DOHH2 (cell line): ENCODE data around the gene TULP4.
"Not testable (repeated sequence)": the region's sequence is repeated elsewhere in the genome, so short reads cannot be mapped to it uniquely, and the experiment has no call there.

Experiments used
- H3F3A ChIP-seq: fragments of 200-600 bp; sonication (generic), shearing (Covaris generic); 2 replicates; pipeline ENCODE4 v1.6.0; 2016; ENCODE audit warnings: antibody characterized with exemption, mild to moderate bottlenecking; ENCODE audit not compliant: control insufficient read depth, insufficient read depth
- H3K27ac ChIP-seq: fragments of 200-600 bp; sonication (generic); 2 replicates; pipeline ENCODE4 v1.5.1; 2014; ENCODE audit warnings: low read depth, mild to moderate bottlenecking, low read length, moderate library complexity
- H3K27me3 ChIP-seq: fragments of 200-600 bp; sonication (generic); 2 replicates; pipeline ENCODE4 v1.6.1; 2014; ENCODE audit warnings: mild to moderate bottlenecking, low read length, mixed read lengths; ENCODE audit not compliant: control insufficient read depth
- H3K36me3 ChIP-seq: fragments of 200-600 bp; sonication (generic); 2 replicates; pipeline ENCODE4 v1.6.1; 2014; ENCODE audit warnings: mild to moderate bottlenecking, low read length, moderate library complexity, mixed read lengths; ENCODE audit not compliant: control insufficient read depth
- H3K4me1 ChIP-seq: fragments of 200-600 bp; sonication (generic); 2 replicates; pipeline ENCODE4 v1.6.1; 2014; ENCODE audit warnings: mild to moderate bottlenecking, low read length, mixed read lengths; ENCODE audit not compliant: control insufficient read depth
- H3K4me2 ChIP-seq: fragments of 200-600 bp; sonication (generic); 2 replicates; pipeline ENCODE4 v1.6.0; 2014; ENCODE audit warnings: mild to moderate bottlenecking, low read length, moderate library complexity
- H3K4me3 ChIP-seq: fragments of 200-600 bp; sonication (generic); 2 replicates; pipeline ENCODE4 v1.5.1; 2014; ENCODE audit warnings: mild to moderate bottlenecking, low read length, mixed read lengths
- H3K79me2 ChIP-seq: fragments of 200-600 bp; sonication (generic); 2 replicates; pipeline ENCODE4 v1.6.1; 2014; ENCODE audit warnings: mild to moderate bottlenecking, low read length, mixed read lengths; ENCODE audit not compliant: control insufficient read depth
- H3K9me2 ChIP-seq: fragments of 200-600 bp; sonication (generic); replicated peaks from 2 replicates; pipeline ENCODE4 v1.6.1; 2014; ENCODE audit warnings: mild to moderate bottlenecking, low read length, mixed read lengths; ENCODE audit not compliant: control insufficient read depth
- H3K9me3 ChIP-seq: fragments of 200-600 bp; sonication (generic); 2 replicates; pipeline ENCODE4 v1.6.1; 2014; ENCODE audit warnings: antibody characterized with exemption, low read length, mixed read lengths; ENCODE audit not compliant: control insufficient read depth, insufficient read depth
- H4K20me1 ChIP-seq: fragments of 200-600 bp; sonication (generic); 2 replicates; pipeline ENCODE4 v1.6.0; 2014; ENCODE audit warnings: low read depth, mild to moderate bottlenecking, antibody characterized with exemption, low read length, moderate library complexity; ENCODE audit not compliant: control insufficient read depth, insufficient read depth
- CTCF ChIP-seq: fragments of 200-600 bp; sonication (generic); IDR thresholded peaks from one replicate; pipeline ENCODE4 v1.5.1; 2014; ENCODE audit warnings: antibody characterized with exemption, mild to moderate bottlenecking, low read depth, low read length; ENCODE audit not compliant: poor library complexity, severe bottlenecking
- EZH2phosphoT487 ChIP-seq: fragments of 200-600 bp; sonication (generic); IDR thresholded peaks from 2 replicates; pipeline ENCODE4 v1.6.1; 2017; ENCODE audit warnings: borderline replicate concordance, mild to moderate bottlenecking, antibody characterized with exemption, low read length, moderate library complexity, mixed read lengths

Gene TULP4

GRCh38 chr6:158292016-158292415 lies 20.2 kb upstream of the TULP4 start:
- H3K4me3 ChIP-seq, result peak overlapping the region; percentile 68
- H3K27me3 ChIP-seq, result no peaks in the 10 kb centered on the region
- peak overlapping the region; percentile 82 for H3K4me2 ChIP-seq
- H4K20me1 ChIP-seq, result no peaks in the 10 kb centered on the region
- H3F3A ChIP-seq, result peaks cover 23% of the 10 kb centered on the region
- TF ChIP-seq EZH2phosphoT487 (no peak), CTCF (no peak)
- peaks cover 78% of the 10 kb centered on the region for H3K4me1 ChIP-seq
- peaks cover 5% of the 10 kb centered on the region; the same call in 1 of the 2 replicates for H3K9me3 ChIP-seq
- peak overlapping the region; percentile 95 for H3K27ac ChIP-seq
- H3K36me3 ChIP-seq, result peaks cover 27% of the 10 kb centered on the region
- no peaks in the 10 kb centered on the region for H3K9me2 ChIP-seq
- peaks cover 70% of the 10 kb centered on the region for H3K79me2 ChIP-seq

DNA sequence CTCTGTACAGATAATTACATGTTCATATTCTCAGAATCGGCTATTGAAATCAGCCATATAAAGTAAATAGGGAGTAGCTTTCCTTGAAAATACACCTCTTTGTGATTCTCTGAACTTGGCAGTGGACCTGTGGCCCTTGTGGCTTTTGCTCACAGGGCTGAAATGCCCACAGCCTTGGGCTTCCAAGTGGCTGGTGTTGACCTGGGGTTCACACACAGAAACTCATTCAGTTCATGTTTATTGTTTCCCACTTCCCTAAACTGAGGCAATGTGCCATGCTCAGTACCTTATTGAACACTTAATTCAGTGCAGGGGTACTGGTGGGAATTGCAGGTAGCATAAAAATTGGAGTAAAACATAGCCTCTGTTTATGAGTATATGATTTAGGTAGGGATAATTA lies 19.1 kb upstream of the TULP4 start:
- peak overlapping the region; percentile 82 for H3K4me2 ChIP-seq
- H3K36me3 ChIP-seq, result peaks cover 26% of the 10 kb centered on the region
- no peaks in the 10 kb centered on the region for H3K9me2 ChIP-seq
- peaks cover 60% of the 10 kb centered on the region for H3K79me2 ChIP-seq
- peaks cover 7% of the 10 kb centered on the region; the same call in 1 of the 2 replicates for H3K9me3 ChIP-seq
- peak overlapping the region; percentile 95 for H3K27ac ChIP-seq
- H3K4me1 ChIP-seq, result peaks cover 67% of the 10 kb centered on the region
- TF ChIP-seq CTCF, result no peak
- H3K4me3 ChIP-seq, result peak overlapping the region; percentile 68
- H3K27me3 ChIP-seq, result no peaks in the 10 kb centered on the region
- peaks cover 23% of the 10 kb centered on the region for H3F3A ChIP-seq
- no peaks in the 10 kb centered on the region for H4K20me1 ChIP-seq

DNA sequence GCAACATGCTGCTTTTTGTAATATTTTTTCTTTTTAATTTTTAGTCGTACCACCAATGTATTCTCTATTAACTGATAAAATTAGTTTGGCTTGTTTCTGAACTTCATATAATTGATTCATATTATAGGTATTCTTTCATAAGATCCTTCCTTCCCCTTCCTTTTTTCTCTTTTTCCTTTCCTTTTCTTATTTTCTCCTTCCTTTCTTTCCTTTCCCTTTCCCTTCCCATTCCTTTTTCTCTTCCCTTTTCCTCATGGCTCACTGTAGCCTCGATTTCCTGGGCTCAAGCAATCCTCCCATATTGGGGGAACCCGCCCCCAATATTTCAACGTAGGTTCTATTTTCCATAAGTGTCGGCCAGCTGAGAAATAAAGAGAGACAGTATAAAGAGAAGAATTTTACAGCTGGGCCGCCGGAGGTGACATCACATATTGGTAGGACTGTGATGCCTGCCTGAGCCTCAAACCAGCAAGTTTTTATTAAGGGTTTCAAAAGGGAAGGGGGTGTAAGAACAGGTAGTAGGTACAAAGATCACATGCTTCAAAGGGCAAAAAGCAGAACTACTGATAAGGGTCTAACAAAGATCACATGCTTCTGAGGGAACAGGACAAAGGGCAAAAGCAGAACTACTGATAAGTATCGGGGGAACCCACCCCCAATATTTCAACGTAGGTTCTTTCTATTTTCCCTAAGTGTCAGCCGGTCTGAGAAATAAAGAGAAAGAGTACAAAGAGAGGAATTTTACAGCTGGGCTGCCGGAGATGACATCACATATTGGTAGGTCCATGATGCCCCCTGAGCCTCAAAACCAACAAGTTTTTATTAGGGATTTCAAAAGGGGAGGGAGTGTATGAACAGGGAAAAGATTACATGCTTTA lies 16.1 kb upstream of the TULP4 start:
- Histone ChIP-seq H3K36me3 (peaks cover 27% of the 10 kb centered on the region), H3K79me2 (peaks cover 39% of the 10 kb centered on the region), H3K4me1 (peaks cover 40% of the 10 kb centered on the region)
- not testable (repeated sequence) for H3K4me2 ChIP-seq, H3K9me3 ChIP-seq, H4K20me1 ChIP-seq, H3K27ac ChIP-seq, H3K9me2 ChIP-seq, H3K27me3 ChIP-seq, H3F3A ChIP-seq, H3K4me3 ChIP-seq

- not testable (repeated sequence) for H3K9me3 ChIP-seq, H3K4me3 ChIP-seq, H4K20me1 ChIP-seq, H3K9me2 ChIP-seq, H3K27ac ChIP-seq, H3K27me3 ChIP-seq, H3F3A ChIP-seq, H3K4me2 ChIP-seq
- H3K79me2 ChIP-seq, result peaks cover 32% of the 10 kb centered on the region
- H3K4me1 ChIP-seq, result peaks cover 33% of the 10 kb centered on the region
- peaks cover 27% of the 10 kb centered on the region for H3K36me3 ChIP-seq
These were observed 15.4 kb upstream of the TULP4 start for GRCh38 chr6:158296854-158297324.

DNA sequence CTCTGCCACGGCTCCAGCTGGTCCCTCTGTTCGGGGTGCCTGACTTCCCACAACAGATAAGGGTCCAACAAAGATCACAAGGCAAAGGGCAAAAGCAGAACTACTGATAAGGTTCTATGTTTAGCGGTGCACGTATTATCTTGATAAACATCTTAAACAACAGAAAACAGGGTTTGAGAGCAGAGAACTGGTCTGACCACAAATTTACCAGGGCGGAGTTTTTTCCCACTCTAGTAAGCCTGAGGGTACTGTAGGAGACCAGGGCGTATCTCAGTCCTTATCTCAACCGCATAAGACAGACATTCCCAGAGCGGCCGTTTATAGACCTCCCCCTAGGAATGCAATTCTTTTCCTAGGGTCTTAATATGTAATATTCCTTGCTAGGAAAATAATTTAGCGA lies 14.6 kb upstream of the TULP4 start:
- H3K4me1 ChIP-seq, result peaks cover 25% of the 10 kb centered on the region
- not testable (repeated sequence) for H3K27me3 ChIP-seq, H3F3A ChIP-seq, H3K4me3 ChIP-seq, H3K9me2 ChIP-seq, H3K9me3 ChIP-seq, H3K27ac ChIP-seq, H4K20me1 ChIP-seq, H3K4me2 ChIP-seq
- peaks cover 27% of the 10 kb centered on the region for H3K36me3 ChIP-seq
- H3K79me2 ChIP-seq, result peaks cover 25% of the 10 kb centered on the region

DNA sequence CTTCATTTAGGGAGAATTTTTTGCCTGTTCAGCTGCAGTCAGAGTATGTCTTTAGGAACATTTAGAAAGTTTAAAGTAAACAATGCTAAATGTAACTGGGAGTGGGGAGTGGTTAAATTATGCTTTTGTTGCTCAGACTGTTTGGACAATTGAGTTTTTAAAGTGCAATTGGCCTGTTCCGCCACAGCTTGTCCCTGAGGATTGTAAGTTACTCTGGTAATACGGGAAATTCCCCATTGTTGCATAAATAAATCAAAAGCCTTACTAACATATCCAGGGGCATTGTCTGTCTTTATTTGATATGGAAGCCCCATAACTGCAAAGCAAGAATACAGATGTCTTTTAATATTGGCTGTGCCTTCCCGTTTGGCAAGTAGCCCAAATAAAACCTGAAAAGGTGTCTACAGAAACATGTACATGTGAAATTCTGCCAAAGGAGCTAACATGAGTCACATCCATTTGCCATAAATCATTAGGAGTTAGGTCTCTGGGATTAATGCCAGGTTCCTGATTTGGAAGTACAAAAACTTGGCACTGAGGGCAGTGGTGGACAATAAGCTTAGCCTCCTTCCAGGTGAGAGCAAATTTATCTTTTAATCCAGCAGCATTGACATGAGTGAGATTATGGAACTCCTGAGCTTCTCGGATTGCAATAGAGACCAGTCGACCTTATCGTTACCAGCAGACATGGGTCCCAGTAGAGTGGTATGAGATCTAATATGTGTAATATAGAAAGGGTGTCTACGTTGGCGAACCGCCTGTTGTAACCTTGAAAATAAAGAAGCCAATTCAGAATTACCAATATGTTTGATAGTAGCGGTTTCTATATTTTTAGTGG lies 11.7 kb upstream of the TULP4 start:
- not testable (repeated sequence) for H3K4me3 ChIP-seq, H3K4me1 ChIP-seq, H4K20me1 ChIP-seq, H3K79me2 ChIP-seq, H3K27me3 ChIP-seq, H3K4me2 ChIP-seq, H3K9me3 ChIP-seq, H3K9me2 ChIP-seq, H3F3A ChIP-seq, H3K27ac ChIP-seq
- peaks cover 19% of the 10 kb centered on the region for H3K36me3 ChIP-seq
